ENCODE data around the gene RBBP5. TPM values are rescaled to one million over a fixed set of nuclear protein-coding genes. Genes with fewer than 3 reads are reported as not detected.

RBBP5 gene
- total and polyA plus RNA-seq, 2 experiments from 2014 or later, result 14.1 to 26.5 TPM

- Histone ChIP-seq H4K20me1 (replicated peaks; ENCODE audit: insufficient read depth) (no peaks in the 10 kb centered on the region), H3K27me3 (ENCODE audit: insufficient read depth) (no peaks in the 10 kb centered on the region), H3K4me1 (ENCODE audit: insufficient read depth) (no peaks in the 10 kb centered on the region), H2AFZ (no peak overlapping the region), H3K36me3 (ENCODE audit: insufficient read depth) (no peaks in the 10 kb centered on the region), H3K4me3 (no peak overlapping the region), H3K4me2 (no peak overlapping the region), H3K9me2 (ENCODE audit: insufficient read depth) (no peaks in the 10 kb centered on the region), H3K27ac (ENCODE audit: low read depth) (no peak overlapping the region), H3F3A (replicated peaks; ENCODE audit: low read depth) (no peaks in the 10 kb centered on the region), H3K79me2 (replicated peaks; ENCODE audit: insufficient read depth) (no peaks in the 10 kb centered on the region)
- Mint-ChIP-seq H3K27me3 (ENCODE audit: insufficient read depth, low read depth, poor library complexity) (peaks cover 5% of the 10 kb centered on the region), H3K36me3 (ENCODE audit: low read depth) (no peaks in the 10 kb centered on the region), H3K27ac (no peak overlapping the region), H3K4me1 (peaks cover 2% of the 10 kb centered on the region; the same call in 1 of the 3 replicates), H3K9me3 (no peaks in the 10 kb centered on the region; the same call in 2 of the 3 replicates), H3K4me3 (no peak overlapping the region)
- ATAC-seq (no peak), DNase-seq (ENCODE audit: low spot score) (no peak)
- no peak for TF ChIP-seq JUNB (IDR thresholded peaks at IDR 0.05; ENCODE audit: unreplicated experiment)
- no peak for TF ChIP-seq EZH2 (IDR thresholded peaks at IDR 0.05; ENCODE audit: low read depth, unreplicated experiment)
- no peak for TF ChIP-seq ZNF331 (CRISPR knock-in tag; IDR thresholded peaks at IDR 0.05; ENCODE audit: low read depth)
- no peak for TF ChIP-seq STAT1 (IDR thresholded peaks at IDR 0.05; ENCODE audit: unreplicated experiment)
- no peak for TF ChIP-seq POLR2AphosphoS5 (IDR thresholded peaks at IDR 0.05; ENCODE audit: low read depth)
These were observed 46.1 kb downstream of the RBBP5 start for GRCh38 chr1:205075642-205076155.

GRCh38 chr1:205074513-205074912 is 47.3 kb downstream of the RBBP5 start:
- H3K79me2 ChIP-seq (replicated peaks; ENCODE audit: insufficient read depth), result no peaks in the 10 kb centered on the region
- no peak for ATAC-seq

More at GRCh38 chr1:205074513-205074912, 47.3 kb downstream of the RBBP5 start:
- H3K36me3 ChIP-seq (ENCODE audit: insufficient read depth), result no peaks in the 10 kb centered on the region
- H3K9me3 Mint-ChIP-seq, result no peaks in the 10 kb centered on the region; the same call in 1 of the 3 replicates
- no peak overlapping the region for H2AFZ ChIP-seq
- H3F3A ChIP-seq (replicated peaks; ENCODE audit: low read depth), result no peaks in the 10 kb centered on the region
- no peak for DNase-seq (ENCODE audit: low spot score)
- H3K4me3 Mint-ChIP-seq, result no peak overlapping the region
- peaks cover 6% of the 10 kb centered on the region for H3K27me3 Mint-ChIP-seq (ENCODE audit: insufficient read depth, low read depth, poor library complexity)
- TF ChIP-seq NANOG (IDR thresholded peaks at IDR 0.05; ENCODE audit: borderline replicate concordance) (no peak), CREB1 (CRISPR knock-in tag; IDR thresholded peaks at IDR 0.05; ENCODE audit: low read depth) (no peak), POLR2AphosphoS5 (IDR thresholded peaks at IDR 0.05; ENCODE audit: low read depth) (no peak), EZH2phosphoT487 (IDR thresholded peaks at IDR 0.05; ENCODE audit: unreplicated experiment) (no peak), JUNB (IDR thresholded peaks at IDR 0.05; ENCODE audit: unreplicated experiment) (no peak), ZNF462 (CRISPR knock-in tag; IDR thresholded peaks at IDR 0.05) (no peak), STAT1 (IDR thresholded peaks at IDR 0.05; ENCODE audit: unreplicated experiment) (no peak), CTCF (conservative IDR thresholded peaks at IDR 0.05; ENCODE audit: low read depth in 2 of 2) (no peak)
- H4K20me1 ChIP-seq (replicated peaks; ENCODE audit: insufficient read depth), result no peaks in the 10 kb centered on the region
- H3K4me2 ChIP-seq, result no peak overlapping the region
- no peak overlapping the region for H3K4me3 ChIP-seq
- no peaks in the 10 kb centered on the region for H3K4me1 ChIP-seq (ENCODE audit: insufficient read depth)
- no peak overlapping the region for H3K27ac ChIP-seq (ENCODE audit: low read depth)
- H3K4me1 Mint-ChIP-seq, result peaks cover 2% of the 10 kb centered on the region; the same call in 1 of the 3 replicates
- no peaks in the 10 kb centered on the region for H3K36me3 Mint-ChIP-seq (ENCODE audit: low read depth)
- H3K27ac Mint-ChIP-seq, result no peak overlapping the region
- no peaks in the 10 kb centered on the region for H3K9me2 ChIP-seq (ENCODE audit: insufficient read depth)
- no peaks in the 10 kb centered on the region for H3K27me3 ChIP-seq (ENCODE audit: insufficient read depth)
